Activated T-cell treated with anti-CD3 and anti-CD28 coated beads, Interleukin-2, amount 50 U/mL, for 4 hours (primary cell): Measurements from ENCODE around the gene THRAP3. TPM values are rescaled to one million over a fixed set of nuclear protein-coding genes. Genes with fewer than 3 reads are reported as not detected.

Experiments used
- ATAC-seq, 2 donors: fragments of 200-7000 bp; cut with Tn5 transposase; one replicate each; pipeline ENCODE4 v1.10.0; 2021
- DNase-seq: peaks from one replicate; pipeline ENCODE4 v3.0.0-alpha.2; 2020
- H3K27me3 Mint-ChIP-seq: one replicate; pipeline ENCODE4 v1.8.0; 2021; ENCODE audit warnings: low read depth, mixed read lengths
- H3K36me3 Mint-ChIP-seq: one replicate; pipeline ENCODE4 v1.8.0; 2022; ENCODE audit warnings: mixed read lengths; ENCODE audit not compliant: insufficient read depth
- H3K4me1 Mint-ChIP-seq: one replicate; pipeline ENCODE4 v1.8.0; 2021; ENCODE audit warnings: low read depth, mixed read lengths
- H3K4me3 Mint-ChIP-seq: one replicate; pipeline ENCODE4 v1.8.0; 2021; ENCODE audit warnings: mild to moderate bottlenecking, moderate library complexity, mixed read lengths
- H3K9me3 Mint-ChIP-seq: one replicate; pipeline ENCODE4 v1.8.0; 2021; ENCODE audit warnings: mixed read lengths
- total RNA-seq, 3 donors: library from RNA; stranded (reverse); gene quantifications; one replicate each; pipeline ENCODE4 v1.2.1, GENCODE V29; 2021

THRAP3 gene
- total RNA-seq, 3 donors from 2014 or later, result 134 to 145 (median 142) TPM

DNA sequence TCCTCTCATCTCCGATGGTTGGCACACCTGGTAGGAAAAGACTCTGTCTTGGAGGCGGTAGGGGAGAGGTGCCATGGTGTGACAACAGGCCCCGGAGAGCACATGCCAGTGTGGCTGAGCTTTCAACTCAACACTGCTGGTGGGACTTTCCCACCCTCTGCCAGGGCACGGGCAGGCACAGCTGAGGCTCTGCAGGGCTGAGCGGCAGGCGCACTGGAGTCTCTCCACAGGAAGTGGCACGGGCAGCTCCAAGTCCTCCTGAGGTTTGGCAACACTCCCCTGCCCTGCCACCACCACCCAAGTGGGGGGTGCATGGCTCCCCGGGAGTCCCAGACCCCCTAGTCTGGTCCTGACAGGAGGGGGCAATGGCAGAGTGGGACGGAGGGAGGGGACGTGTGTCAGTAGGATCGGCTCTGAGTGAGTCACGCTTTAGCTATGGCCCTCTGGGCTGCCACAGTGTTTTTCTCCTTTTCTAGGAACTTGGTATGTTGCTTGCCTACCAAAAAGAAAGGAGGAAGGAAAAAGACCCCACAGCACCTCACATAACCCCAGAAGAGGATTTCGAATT is 126.5 kb downstream of the THRAP3 start:
- Mint-ChIP-seq H3K9me3 (no peaks in the 10 kb centered on the region), H3K4me3 (no peak overlapping the region), H3K27me3 (no peaks in the 10 kb centered on the region), H3K36me3 (peaks cover 30% of the 10 kb centered on the region), H3K4me1 (peaks cover 26% of the 10 kb centered on the region)
- peak; percentile 38 for DNase-seq
- peak; percentile 86 to 89 for ATAC-seq

DNA sequence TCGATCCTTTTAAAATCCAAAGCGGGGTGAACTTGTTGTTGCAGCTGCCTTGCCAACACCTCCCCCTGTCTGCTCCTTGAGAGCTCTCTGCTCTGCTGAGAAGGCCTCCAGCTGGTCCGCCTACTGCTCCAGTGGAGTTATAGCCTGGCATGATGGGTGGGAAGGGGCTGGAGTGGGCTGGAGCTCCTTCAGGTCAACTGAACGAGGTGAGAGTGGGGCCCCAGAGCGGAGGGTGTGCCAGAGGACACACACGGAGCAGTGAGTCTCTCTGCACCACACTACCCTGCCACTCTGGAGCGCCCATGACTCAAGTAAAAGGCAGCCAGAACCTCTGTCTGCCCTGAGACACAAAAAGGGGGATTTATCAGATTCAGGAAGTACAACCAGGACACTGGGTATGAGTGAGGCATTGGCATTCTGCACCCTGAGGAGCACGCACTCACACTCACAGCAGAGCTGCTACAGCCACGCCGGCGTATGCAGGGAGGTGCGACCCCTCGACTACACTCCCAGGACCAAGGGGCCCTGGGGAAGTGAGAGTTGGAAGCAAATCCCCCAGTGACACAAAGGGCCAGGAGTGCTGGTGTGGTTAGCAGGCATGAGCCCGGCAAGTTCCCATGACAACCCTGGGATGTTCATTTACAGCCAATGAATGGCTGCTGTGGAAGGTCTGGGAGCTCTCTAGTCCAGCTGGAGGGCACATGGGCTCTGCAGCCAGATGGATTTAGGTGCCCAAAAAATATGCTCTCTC is 127.2 kb downstream of the THRAP3 start:
- no peaks in the 10 kb centered on the region for H3K27me3 Mint-ChIP-seq
- ATAC-seq (peak in 1 of 2 donors; percentile 24), DNase-seq (no peak)
- peaks cover 26% of the 10 kb centered on the region for H3K4me1 Mint-ChIP-seq
- peaks cover 30% of the 10 kb centered on the region for H3K36me3 Mint-ChIP-seq
- H3K9me3 Mint-ChIP-seq, result no peaks in the 10 kb centered on the region
- no peak overlapping the region for H3K4me3 Mint-ChIP-seq

DNA sequence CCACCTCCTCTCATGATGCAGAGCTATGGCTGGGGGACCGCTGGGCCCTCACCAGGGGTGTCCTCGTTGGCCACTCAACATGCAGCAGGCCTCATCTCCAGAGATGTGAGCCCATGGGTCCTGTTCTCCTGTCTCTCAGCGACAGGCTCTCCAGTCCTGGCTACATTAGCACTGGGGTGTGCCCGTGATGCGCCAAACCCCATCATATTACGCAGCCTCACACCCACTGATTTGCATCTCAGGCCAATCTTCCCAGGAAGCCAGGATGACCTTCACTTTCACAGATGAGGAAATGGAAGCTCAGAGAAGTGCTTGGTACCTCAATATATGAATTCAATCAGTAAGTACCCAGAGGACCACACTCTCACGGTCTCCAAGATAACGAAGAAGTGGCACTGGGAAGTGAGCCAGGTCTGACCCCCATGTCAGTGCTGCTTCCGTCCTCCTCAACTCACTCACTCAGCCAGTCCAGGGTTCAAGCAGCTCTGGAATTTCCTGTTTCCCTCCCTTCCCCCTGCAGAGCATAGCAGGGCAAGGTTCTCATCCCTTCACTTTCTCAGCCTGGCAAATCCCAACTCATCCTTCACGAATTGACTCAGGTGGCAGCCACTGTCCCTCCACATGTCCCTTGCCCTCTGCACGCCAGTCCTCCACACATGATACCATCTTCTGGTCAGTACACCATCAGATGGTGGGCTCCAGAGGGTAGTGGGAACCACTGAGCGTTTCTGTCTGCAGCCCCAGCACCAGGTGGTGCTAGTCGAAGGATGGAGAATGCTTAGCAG is 128.1 kb downstream of the THRAP3 start:
- H3K27me3 Mint-ChIP-seq, result no peaks in the 10 kb centered on the region
- no peak for ATAC-seq
- H3K9me3 Mint-ChIP-seq, result no peaks in the 10 kb centered on the region
- no peak overlapping the region for H3K4me3 Mint-ChIP-seq
- H3K4me1 Mint-ChIP-seq, result peaks cover 26% of the 10 kb centered on the region
- no peak for DNase-seq
- peaks cover 30% of the 10 kb centered on the region for H3K36me3 Mint-ChIP-seq

DNA sequence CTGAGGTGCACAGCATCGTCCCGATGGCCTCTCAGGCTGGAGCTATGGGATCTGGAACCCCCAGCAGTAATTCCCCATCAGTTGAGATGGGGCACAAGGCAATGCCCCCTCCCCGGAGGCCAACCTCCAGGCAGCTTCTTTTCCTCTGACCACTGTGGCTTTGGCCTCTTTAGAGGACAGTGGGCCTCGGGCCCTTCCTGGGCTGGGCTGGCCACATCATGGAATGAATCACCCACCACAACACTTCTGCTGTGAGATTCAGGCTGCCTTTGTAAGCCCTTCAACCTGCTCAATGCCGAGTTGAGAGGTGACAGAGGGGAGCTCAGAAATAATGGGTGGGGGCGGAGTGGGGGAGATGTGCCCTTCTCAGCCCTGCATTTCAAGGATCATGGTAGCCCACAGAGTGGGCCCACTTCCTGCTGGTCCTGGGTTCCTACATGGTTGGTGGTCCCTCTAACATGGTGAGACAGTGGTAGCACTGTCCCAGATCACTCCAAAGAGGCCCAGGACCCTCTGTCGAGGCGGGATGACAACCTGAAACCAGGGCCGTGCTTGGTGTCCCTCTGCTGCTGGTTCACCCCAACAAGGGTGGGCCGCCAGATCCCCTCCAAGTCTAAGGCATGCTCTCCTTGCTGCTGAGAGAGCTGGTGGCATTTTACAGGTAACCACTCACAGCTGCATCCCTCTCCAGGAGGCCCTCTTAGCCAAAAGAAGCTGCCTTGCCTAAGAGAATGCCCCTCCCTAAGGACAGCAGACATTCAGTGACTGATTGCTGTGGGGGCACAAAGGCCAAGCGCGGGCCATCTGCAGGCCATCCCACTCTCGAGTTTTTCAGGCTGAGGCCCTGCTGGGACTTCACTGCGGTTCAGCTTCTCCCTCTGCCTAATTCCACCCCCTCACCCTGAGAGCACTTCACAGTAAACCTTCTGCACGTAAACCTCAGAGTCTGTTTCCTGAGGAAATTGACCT is 129.0 kb downstream of the THRAP3 start:
- H3K4me1 Mint-ChIP-seq, result peaks cover 30% of the 10 kb centered on the region
- H3K27me3 Mint-ChIP-seq, result no peaks in the 10 kb centered on the region
- peaks cover 31% of the 10 kb centered on the region for H3K36me3 Mint-ChIP-seq
- DNase-seq (no peak), ATAC-seq (no peak)
- no peaks in the 10 kb centered on the region for H3K9me3 Mint-ChIP-seq
- no peak overlapping the region for H3K4me3 Mint-ChIP-seq

DNA sequence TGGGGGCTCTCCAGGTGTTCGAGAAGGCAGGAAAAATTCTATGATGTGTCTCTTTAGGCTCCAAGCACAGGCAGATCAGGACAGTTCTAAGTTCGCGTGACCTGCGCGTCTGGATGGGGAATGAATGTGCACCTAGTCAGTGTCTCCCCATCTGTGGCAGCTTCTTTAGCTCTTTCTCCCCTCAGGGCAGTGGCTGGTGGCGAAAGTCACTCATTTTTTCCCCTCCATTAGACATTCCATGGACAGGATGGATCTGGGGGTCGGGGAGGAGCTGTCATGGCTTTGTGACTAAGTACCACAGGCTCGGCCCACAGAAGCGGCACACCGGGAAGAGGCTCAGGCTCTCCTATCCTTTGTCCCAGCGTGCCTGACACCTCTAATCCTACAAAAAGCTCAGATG is 130.2 kb downstream of the THRAP3 start:
- ATAC-seq (no peak), DNase-seq (no peak)
- peaks cover 32% of the 10 kb centered on the region for H3K36me3 Mint-ChIP-seq
- no peaks in the 10 kb centered on the region for H3K27me3 Mint-ChIP-seq
- H3K9me3 Mint-ChIP-seq, result no peaks in the 10 kb centered on the region
- peaks cover 37% of the 10 kb centered on the region for H3K4me1 Mint-ChIP-seq
- H3K4me3 Mint-ChIP-seq, result no peak overlapping the region

Other genes with a start within 250 kb of the THRAP3 start
- gene TEKT2, start 140.3 kb upstream of the THRAP3 start, total RNA-seq, result under 1 TPM in 2 of 3 donors, not detected in 1; 0.20 to 0.27 TPM
- gene ADPRS, start 135.6 kb upstream of the THRAP3 start, total RNA-seq, result 10 to 100 TPM; 45.6 to 52.0 (median 47.4) TPM
- gene COL8A2, start 99.2 kb upstream of the THRAP3 start, total RNA-seq, result under 1 TPM; 0.08 to 0.43 (median 0.18) TPM
- gene TRAPPC3, start 75.0 kb upstream of the THRAP3 start, total RNA-seq, result 10 to 100 TPM; 64.2 to 69.6 (median 65.9) TPM
- 100 to 1,000 TPM; 162 to 182 (median 164) TPM for gene MAP7D1, start 68.3 kb upstream of the THRAP3 start, total RNA-seq
- 1 to 10 TPM; 1.7 to 5.6 (median 2.3) TPM for gene SH3D21, start 81.9 kb downstream of the THRAP3 start, total RNA-seq
- gene EVA1B, start 99.2 kb downstream of the THRAP3 start, total RNA-seq, result 1 to 10 TPM; 2.2 to 5.5 (median 4.5) TPM
- 10 to 100 TPM; 63.9 to 86.1 (median 66.8) TPM for gene STK40, start 161.5 kb downstream of the THRAP3 start, total RNA-seq
- 10 to 100 TPM; 80.6 to 96.3 (median 83.8) TPM for gene LSM10, start 173.5 kb downstream of the THRAP3 start, total RNA-seq
- gene OSCP1, start 226.0 kb downstream of the THRAP3 start, total RNA-seq, result 1 to 10 TPM in 2 of 3 donors, under 1 TPM in 1; 0.61 to 1.8 (median 1.5) TPM
- 100 to 1,000 TPM; 117 to 133 (median 127) TPM for gene MRPS15, start 239.9 kb downstream of the THRAP3 start, total RNA-seq